PC-9 (cell line): Measurements from ENCODE around the gene RETREG1.

Source experiments
- CTCF ChIP-seq: fragments of 200-600 bp; sonication (generic); conservative IDR thresholded peaks from 2 replicates; pipeline ENCODE4 v1.6.1; 2017; ENCODE audit warnings: mixed run types, antibody characterized with exemption, mild to moderate bottlenecking, moderate library complexity
- EZH2 ChIP-seq: fragments of 200-600 bp; sonication (generic); IDR thresholded peaks from 2 replicates; pipeline ENCODE4 v1.8.0; 2017; ENCODE audit warnings: antibody characterized with exemption, low read depth

DNA sequence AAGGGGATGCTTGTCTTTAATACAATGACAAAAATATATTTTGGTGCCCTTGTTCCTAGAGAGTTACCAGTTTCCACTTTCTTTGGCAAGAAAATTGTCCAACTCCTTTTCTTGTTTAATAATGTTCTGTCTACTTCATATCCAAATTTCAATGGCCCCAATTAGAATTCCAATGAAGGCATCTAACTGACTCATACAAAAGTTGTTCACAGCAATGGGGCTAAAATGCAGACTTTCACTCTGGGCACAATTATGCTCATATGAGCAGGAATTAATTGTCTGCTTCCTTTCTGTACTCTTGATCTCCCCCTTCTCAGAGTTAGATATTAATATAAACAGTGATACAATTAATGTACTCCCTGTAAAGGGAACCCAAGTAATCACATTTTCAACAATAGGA lies 109.1 kb downstream of the RETREG1 start:
- no peak for TF ChIP-seq CTCF
- no peak for TF ChIP-seq EZH2
